ENCODE measurements around the gene OR9Q2. TPM values are rescaled to one million over a fixed set of nuclear protein-coding genes. Genes with fewer than 3 reads are reported as not detected.

The OR9Q2 gene
- total and polyA plus RNA-seq, 2 of the 13 experiments (the other 11 are each of a cell fraction or from before 2014, with no cell fraction given): not detected

- FAIRE-seq: no peak
- H3K4me2 ChIP-seq (ENCODE audit: low read depth, low read length): no peak overlapping the region
- BruUV-seq (replicated peaks): no TSS peak
These were observed 10.4 kb upstream of the OR9Q2 start for GRCh38 chr11:58178444-58178843.

More at GRCh38 chr11:58178444-58178843, 10.4 kb upstream of the OR9Q2 start:
- Histone ChIP-seq H3K9me3 (ENCODE audit: low read length) (no peaks in the 10 kb centered on the region), H3K4me3 (replicated peaks in 1 of 3; ENCODE audit: insufficient read depth in 1 of 3, low read depth in 2 of 3, low read length in 3 of 3) (no peak overlapping the region), H3K27me3 (ENCODE audit: control insufficient read depth in 1 of 2, insufficient read depth in 2 of 2, low read length in 2 of 2) (no peaks in the 10 kb centered on the region), H3K27ac (ENCODE audit: extremely low read length, insufficient read depth, low read length) (no peak overlapping the region), H3K4me1 (ENCODE audit: insufficient read depth, low read length) (peaks cover 14% of the 10 kb centered on the region; the same call in 1 of the 2 replicates), H2AFZ (ENCODE audit: low read length) (no peak overlapping the region), H4K20me1 (ENCODE audit: insufficient read depth, low read length) (no peaks in the 10 kb centered on the region), H3K36me3 (replicated peaks in 1 of 2; ENCODE audit: control insufficient read depth in 1 of 2, insufficient read depth in 2 of 2, low read length in 2 of 2) (no peaks in the 10 kb centered on the region), H3K9ac (ENCODE audit: insufficient read depth, low read depth, low read length) (no peak overlapping the region), H3K79me2 (ENCODE audit: insufficient read depth, low read length) (no peaks in the 10 kb centered on the region)
- DNase-seq (ENCODE audit: low spot score): no peak
- TF ChIP-seq ZNF281 (CRISPR knock-in tag; IDR thresholded peaks at IDR 0.05; ENCODE audit: borderline replicate concordance) (no peak), SIX1 (CRISPR knock-in tag; IDR thresholded peaks at IDR 0.05; ENCODE audit: borderline replicate concordance) (no peak), ZNF124 (CRISPR knock-in tag; IDR thresholded peaks at IDR 0.05) (no peak), MTF1 (CRISPR knock-in tag; IDR thresholded peaks at IDR 0.05) (no peak), LRRFIP1 (CRISPR knock-in tag; conservative IDR thresholded peaks at IDR 0.05) (no peak), ISX (CRISPR knock-in tag; conservative IDR thresholded peaks at IDR 0.05) (no peak), ETV5 (CRISPR knock-in tag; IDR thresholded peaks at IDR 0.05; ENCODE audit: borderline replicate concordance) (no peak), MIXL1 (CRISPR knock-in tag; IDR thresholded peaks at IDR 0.05) (no peak), ZSCAN5A (CRISPR knock-in tag; IDR thresholded peaks at IDR 0.05; ENCODE audit: borderline replicate concordance) (no peak), HMG20B (CRISPR knock-in tag; conservative IDR thresholded peaks at IDR 0.05) (no peak), JDP2 (CRISPR knock-in tag; IDR thresholded peaks at IDR 0.05; ENCODE audit: borderline replicate concordance) (no peak), CSRNP1 (CRISPR knock-in tag; IDR thresholded peaks at IDR 0.05) (no peak), TBX3 (IDR thresholded peaks at IDR 0.05; ENCODE audit: borderline replicate concordance) (no peak)
- no peak for ATAC-seq
- POLR2A ChIA-PET: no interaction called here
- intact Hi-C loops (cut with micrococcal nuclease; ENCODE audit: unreplicated experiment) (no loop called here), in situ Hi-C loops (cut with HindIII; ENCODE audit: extremely low pct_ligation_motif_present, low pct_unique_long_range_greater_than_20kb) (no loop called here)
- 46% methylated on average over 6 of the region's 6 CpGs for WGBS (ENCODE audit: low lambda C conversion rate)
- CTCF ChIA-PET (ENCODE audit: low intra/inter-chr PET ratio, low total read pairs): no interaction called here

All from HepG2 (cell line).